ENCODE results near the gene GRID1.

GRID1 gene

DNA sequence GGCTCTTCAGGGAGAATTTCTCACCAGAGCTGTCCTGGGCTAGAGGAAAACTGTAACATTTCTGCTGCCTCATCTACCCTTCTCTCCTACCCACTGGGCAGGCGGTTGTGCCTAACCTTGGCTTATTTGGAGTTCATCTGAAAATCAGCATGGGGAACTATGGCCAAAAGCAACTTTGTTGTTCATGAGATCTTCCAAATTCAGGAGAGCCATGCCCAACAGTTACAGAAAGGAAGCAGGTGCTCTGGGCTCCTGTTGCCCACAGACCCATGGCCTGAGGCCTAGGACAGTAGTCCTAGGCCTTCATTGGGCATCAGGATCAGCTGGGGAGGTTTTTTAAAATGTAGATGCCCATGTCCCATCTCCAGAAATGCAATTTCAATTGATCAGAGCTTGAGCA, 85.2 kb downstream of the GRID1 start:
- no peak for DNase-seq (ENCODE audit: low read depth)
- no peak overlapping the region for H3K4me3 ChIP-seq (ENCODE audit: control insufficient read depth, low read depth, low read length)
- TF ChIP-seq, protein P1, sequence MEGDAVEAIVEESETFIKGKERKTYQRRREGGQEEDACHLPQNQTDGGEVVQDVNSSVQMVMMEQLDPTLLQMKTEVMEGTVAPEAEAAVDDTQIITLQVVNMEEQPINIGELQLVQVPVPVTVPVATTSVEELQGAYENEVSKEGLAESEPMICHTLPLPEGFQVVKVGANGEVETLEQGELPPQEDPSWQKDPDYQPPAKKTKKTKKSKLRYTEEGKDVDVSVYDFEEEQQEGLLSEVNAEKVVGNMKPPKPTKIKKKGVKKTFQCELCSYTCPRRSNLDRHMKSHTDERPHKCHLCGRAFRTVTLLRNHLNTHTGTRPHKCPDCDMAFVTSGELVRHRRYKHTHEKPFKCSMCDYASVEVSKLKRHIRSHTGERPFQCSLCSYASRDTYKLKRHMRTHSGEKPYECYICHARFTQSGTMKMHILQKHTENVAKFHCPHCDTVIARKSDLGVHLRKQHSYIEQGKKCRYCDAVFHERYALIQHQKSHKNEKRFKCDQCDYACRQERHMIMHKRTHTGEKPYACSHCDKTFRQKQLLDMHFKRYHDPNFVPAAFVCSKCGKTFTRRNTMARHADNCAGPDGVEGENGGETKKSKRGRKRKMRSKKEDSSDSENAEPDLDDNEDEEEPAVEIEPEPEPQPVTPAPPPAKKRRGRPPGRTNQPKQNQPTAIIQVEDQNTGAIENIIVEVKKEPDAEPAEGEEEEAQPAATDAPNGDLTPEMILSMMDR (conservative IDR thresholded peaks at IDR 0.05; ENCODE audit: control insufficient read depth, insufficient read depth, low read depth, low read length): no peak

DNA sequence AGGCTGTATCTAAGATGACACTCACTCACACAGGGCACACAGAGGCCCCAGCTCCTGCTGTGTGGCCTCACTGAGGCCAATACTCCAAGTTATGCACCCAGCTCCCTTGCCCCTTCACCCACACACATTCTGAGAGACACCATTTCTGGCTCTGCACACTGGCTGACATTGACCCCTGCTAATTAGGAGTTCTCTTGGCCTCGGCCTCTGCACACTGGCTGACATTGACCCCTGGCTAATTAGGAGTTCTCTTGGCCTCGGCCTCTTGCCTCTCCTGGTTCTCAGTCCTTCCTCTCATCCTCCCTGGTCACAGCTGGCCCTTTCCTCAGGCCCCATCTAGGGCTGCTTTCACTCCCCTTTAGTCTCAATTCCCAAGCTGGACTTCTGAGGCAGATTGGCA, 97.3 kb downstream of the GRID1 start:
- no peak overlapping the region for H3K4me3 ChIP-seq (ENCODE audit: control insufficient read depth, low read depth, low read length)
- TF ChIP-seq, protein P1 (conservative IDR thresholded peaks at IDR 0.05; ENCODE audit: control insufficient read depth, insufficient read depth, low read depth, low read length): no peak
- DNase-seq (ENCODE audit: low read depth): no peak

DNA sequence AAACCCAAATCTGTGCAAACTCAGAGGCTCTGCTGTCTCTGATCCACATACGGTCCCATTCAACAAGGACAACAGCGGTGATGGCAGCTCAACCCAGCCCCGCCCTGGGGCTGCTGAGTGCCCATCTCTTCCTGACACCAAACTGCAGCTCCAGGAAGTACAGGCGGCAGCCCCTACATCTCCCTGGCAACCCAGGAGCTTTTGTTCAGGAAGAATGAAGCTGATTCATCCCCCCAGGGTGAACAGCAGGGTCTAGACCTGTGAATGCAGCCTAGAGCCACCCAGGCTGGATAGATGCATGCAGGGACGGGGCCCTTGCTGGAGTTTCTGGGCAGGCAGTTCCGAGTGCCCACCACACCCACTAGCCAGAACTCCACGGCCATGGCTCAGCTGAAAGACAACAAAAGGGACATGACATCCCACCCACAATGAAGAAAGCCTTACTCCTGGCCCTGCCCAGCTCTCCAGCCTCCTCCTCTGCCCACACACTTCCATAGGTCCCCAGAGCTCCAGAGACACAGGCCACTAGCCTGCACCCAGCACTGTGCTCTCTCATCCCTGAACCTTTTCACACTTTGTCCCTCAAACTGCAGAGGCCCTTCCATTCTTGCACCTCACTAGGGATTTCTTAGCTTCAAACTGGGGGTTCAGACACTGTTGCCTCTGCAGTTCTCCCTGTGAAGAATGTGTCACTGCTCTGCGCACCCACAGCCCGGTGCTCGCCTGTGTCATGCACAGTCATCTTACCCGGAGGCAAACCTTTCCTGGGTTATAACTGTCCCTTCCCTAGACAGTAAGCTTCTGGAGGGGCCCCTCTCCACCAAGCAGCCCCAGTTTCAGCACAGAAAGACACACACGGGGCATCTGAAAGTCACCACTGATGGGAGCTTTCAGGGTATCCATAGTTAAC, 99.1 kb downstream of the GRID1 start:
- TF ChIP-seq, protein P1 (conservative IDR thresholded peaks at IDR 0.05; ENCODE audit: control insufficient read depth, insufficient read depth, low read depth, low read length): no peak
- no peak overlapping the region for H3K4me3 ChIP-seq (ENCODE audit: control insufficient read depth, low read depth, low read length)
- no peak for DNase-seq (ENCODE audit: low read depth)

- DNase-seq (ENCODE audit: low read depth): no peak
- TF ChIP-seq, protein P1 (conservative IDR thresholded peaks at IDR 0.05; ENCODE audit: control insufficient read depth, insufficient read depth, low read depth, low read length): no peak
Measured at GRCh38 chr10:86266446-86267242, 100.0 kb downstream of the GRID1 start.

DNA sequence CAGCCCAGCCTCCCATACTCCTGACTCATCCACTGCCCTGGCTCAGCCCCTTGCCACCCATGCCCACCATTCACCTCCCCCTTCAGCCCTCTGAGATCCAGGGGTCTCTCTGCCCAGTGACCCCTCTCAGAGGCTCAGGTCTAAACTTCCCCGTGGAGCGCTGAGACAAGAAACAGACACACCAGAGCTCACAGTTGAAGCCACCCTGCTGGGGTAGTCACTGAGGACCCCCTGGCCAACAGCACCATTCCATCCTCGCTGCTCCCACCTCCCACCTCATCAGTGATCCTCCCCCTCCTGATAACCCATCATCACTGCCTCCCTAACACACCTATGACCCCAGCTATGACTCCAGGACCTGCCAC, 100.7 kb downstream of the GRID1 start:
- no peak for DNase-seq (ENCODE audit: low read depth)
- no peak overlapping the region for H3K4me3 ChIP-seq (ENCODE audit: control insufficient read depth, low read depth, low read length)
- TF ChIP-seq, protein P1 (conservative IDR thresholded peaks at IDR 0.05; ENCODE audit: control insufficient read depth, insufficient read depth, low read depth, low read length): no peak

More at GRCh38 chr10:86266446-86267242, 100.0 kb downstream of the GRID1 start:
- H3K4me3 ChIP-seq (ENCODE audit: control insufficient read depth, low read depth, low read length): no peak overlapping the region

- no peak for DNase-seq (ENCODE audit: low read depth)
- H3K4me3 ChIP-seq (ENCODE audit: control insufficient read depth, low read depth, low read length): no peak overlapping the region
- TF ChIP-seq, protein P1 (conservative IDR thresholded peaks at IDR 0.05; ENCODE audit: control insufficient read depth, insufficient read depth, low read depth, low read length): no peak
Measured at GRCh38 chr10:86265236-86265894, 101.2 kb downstream of the GRID1 start.

All from fibroblast of mammary gland (primary cell).